ENCODE results near the gene COL18A1.

The COL18A1 gene

DNA sequence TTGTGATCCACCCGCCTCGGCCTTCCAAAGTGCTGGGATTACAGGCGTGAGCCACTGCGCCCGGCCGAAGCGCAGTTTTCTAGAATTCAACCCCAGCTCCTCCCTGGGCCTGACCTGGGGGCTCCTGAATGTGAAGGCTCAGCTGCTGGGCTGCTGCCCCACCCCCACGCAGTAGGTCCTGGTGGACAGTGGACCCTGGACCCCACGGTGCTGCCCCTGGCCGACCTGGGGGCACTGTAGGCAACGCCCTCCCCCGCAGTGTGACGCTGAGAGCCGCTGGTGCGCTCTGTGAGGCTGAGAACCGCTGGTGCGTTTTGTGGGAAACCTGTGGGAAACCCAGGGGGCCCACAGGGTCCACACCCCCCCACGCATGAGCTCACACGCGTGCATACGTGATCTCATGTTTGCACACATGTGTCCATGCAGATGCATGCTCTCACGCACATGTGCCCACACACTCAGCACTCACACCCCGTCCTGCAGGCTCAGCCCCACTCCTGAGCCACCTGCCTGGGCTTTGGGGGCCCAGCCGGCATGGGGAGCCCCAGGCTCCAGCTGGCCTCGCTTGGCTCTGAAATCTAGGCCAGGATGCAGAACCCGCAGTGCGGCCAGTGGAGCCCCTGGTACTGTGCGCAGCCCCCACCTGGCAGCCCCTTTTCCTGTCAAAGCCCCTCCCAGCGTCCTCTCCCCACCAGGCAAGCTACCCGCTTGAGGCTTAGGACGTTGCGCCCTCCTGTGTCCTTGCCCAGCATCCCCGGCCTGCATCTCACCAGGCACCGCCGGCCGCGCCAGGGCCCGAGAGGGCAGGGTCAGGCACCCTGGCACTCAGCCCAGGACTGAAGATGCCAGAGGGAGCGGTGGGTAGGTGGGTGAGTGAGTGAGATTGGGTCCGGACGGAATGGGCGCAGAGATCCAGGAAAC lies 67.7 kb downstream of the COL18A1 start:
- no peak overlapping the region for H3K4me3 Mint-ChIP-seq
- no peaks in the 10 kb centered on the region for H3K9me3 Mint-ChIP-seq
- no peak overlapping the region for H3K27ac Mint-ChIP-seq
- H3K27me3 Mint-ChIP-seq: peaks cover 9% of the 10 kb centered on the region
- H3K4me1 Mint-ChIP-seq (ENCODE audit: low read depth): peaks cover 14% of the 10 kb centered on the region
- H3K36me3 Mint-ChIP-seq (ENCODE audit: low read depth): no peaks in the 10 kb centered on the region
- intact Hi-C loops (cut with micrococcal nuclease): no loop called here

- H3K27ac Mint-ChIP-seq: peak overlapping the region; percentile 1
- H3K4me1 Mint-ChIP-seq (ENCODE audit: low read depth): peaks cover 24% of the 10 kb centered on the region
- peaks cover 5% of the 10 kb centered on the region for H3K27me3 Mint-ChIP-seq
- intact Hi-C loops (cut with micrococcal nuclease): no loop called here
- no peaks in the 10 kb centered on the region for H3K36me3 Mint-ChIP-seq (ENCODE audit: low read depth)
- H3K4me3 Mint-ChIP-seq: no peak overlapping the region
- no peaks in the 10 kb centered on the region for H3K9me3 Mint-ChIP-seq
Observed at GRCh38 chr21:45473496-45474322, 68.7 kb downstream of the COL18A1 start.

GRCh38 chr21:45474323-45474950 lies 69.5 kb downstream of the COL18A1 start:
- intact Hi-C loops (cut with micrococcal nuclease): no loop called here
- Mint-ChIP-seq H3K36me3 (ENCODE audit: low read depth) (no peaks in the 10 kb centered on the region), H3K4me3 (no peak overlapping the region), H3K27me3 (peaks cover 5% of the 10 kb centered on the region), H3K4me1 (ENCODE audit: low read depth) (peaks cover 31% of the 10 kb centered on the region), H3K27ac (peak overlapping the region; percentile 1), H3K9me3 (no peaks in the 10 kb centered on the region)

DNA sequence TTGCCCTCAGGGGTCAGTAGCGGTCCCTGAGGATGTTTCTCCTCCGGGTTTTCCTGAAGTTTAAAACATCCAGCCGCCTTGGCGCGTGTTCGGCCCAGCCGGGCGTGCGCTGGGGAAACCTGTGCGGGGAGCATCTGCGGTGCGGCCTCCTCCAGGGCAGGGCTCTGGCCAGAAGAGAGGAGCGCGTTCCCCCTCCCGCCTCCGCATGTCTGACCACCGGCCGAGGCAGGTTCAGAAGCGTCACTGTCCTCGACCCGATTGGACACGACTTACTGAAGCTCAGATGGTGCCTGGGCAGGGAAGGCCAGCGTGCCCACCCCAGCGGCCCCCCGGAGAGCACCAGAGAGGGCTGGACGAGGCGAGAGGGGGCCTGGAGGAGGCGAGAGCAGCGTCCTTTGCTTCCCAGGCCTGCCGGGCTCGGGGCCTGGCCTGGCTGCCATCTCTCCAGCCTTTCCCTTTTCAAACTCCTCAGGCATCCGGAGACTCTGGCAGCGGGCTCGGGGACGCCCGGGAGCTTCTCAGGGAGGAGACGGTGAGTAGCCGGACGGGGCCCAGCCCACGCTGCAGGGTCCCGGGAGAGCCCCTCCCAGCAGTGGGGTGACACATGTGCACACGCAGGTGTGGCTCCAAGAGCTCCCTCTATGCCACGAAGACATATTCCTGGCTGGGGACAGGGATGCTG lies 70.2 kb downstream of the COL18A1 start:
- Mint-ChIP-seq H3K27me3 (peaks cover 5% of the 10 kb centered on the region), H3K4me3 (no peak overlapping the region), H3K9me3 (no peaks in the 10 kb centered on the region), H3K36me3 (ENCODE audit: low read depth) (no peaks in the 10 kb centered on the region), H3K27ac (no peak overlapping the region), H3K4me1 (ENCODE audit: low read depth) (peaks cover 36% of the 10 kb centered on the region)
- intact Hi-C loops (cut with micrococcal nuclease): loop anchor here (5.0 kb wide), 1 partner anchor 117 kb away; no protein-coding TSS in a partner anchor

DNA sequence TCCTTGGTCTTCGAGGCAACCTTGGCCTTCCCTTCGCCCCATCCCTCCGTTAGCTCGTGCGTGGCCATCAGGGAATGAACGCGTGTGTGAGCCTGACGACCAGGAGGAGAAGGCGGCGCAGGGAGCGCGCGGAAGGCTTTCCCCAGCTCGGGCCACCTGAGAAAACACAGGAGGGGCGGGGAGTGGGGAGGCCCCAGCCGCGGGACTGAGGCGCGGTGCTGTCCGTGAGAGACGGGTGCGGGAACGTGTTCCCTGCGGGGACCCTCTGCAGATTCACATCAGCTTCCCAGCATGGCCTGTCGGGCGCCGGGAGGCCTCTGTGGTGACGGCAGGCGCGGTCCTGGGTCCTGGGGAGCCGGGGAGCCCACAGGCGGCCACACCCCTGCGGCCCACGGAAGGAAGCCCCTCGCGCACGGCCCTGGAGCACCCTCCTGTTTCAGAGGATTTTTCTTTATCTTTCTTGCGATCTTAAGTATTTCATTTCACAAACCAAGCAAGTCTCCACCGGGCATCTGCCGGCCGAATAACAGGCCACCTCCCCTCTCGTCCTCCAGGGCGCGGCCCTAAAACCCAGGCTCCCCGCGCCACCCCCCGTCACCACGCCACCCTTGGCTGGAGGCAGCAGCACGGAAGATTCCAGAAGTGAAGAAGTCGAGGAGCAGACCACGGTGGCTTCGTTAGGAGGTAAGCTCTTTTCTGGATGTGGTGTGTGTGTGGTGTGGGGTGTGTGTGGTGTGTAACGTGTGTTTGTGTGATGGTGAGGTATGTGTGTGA lies 71.0 kb downstream of the COL18A1 start:
- intact Hi-C loops (cut with micrococcal nuclease): loop anchor here (5.0 kb wide), 1 partner anchor 116 kb away; no protein-coding TSS in a partner anchor
- H3K27ac Mint-ChIP-seq: peak overlapping the region; percentile 88
- H3K36me3 Mint-ChIP-seq (ENCODE audit: low read depth): no peaks in the 10 kb centered on the region
- peaks cover 45% of the 10 kb centered on the region for H3K4me1 Mint-ChIP-seq (ENCODE audit: low read depth)
- no peaks in the 10 kb centered on the region for H3K9me3 Mint-ChIP-seq
- H3K4me3 Mint-ChIP-seq: no peak overlapping the region
- peaks cover 5% of the 10 kb centered on the region for H3K27me3 Mint-ChIP-seq

DNA sequence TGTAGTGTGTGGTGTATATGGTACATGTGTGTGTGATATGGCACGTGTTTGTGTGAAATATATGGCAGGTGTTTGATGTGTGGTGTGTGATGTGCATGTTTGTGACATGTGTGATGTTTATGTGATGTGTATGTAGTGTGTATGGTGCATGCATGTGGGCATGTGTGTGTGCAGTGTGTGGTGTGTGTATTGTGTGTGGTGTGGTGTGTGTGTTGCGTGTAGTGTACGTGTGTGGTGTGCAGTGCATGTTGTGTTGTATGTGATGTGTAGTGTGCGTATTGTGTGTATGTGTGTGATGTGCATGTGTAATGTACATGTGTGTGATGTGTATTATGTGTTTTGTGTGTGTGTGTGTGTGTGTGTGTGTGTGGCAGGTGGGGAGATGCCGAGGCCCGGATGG lies 71.6 kb downstream of the COL18A1 start:
- Mint-ChIP-seq H3K27ac (peak overlapping the region; percentile 88), H3K27me3 (peaks cover 5% of the 10 kb centered on the region), H3K4me1 (ENCODE audit: low read depth) (peaks cover 46% of the 10 kb centered on the region), H3K36me3 (ENCODE audit: low read depth) (no peaks in the 10 kb centered on the region), H3K9me3 (no peaks in the 10 kb centered on the region), H3K4me3 (peak overlapping the region; percentile 2)
- intact Hi-C loops (cut with micrococcal nuclease): loop anchor here (5.0 kb wide), 1 partner anchor 116 kb away; no protein-coding TSS in a partner anchor

DNA sequence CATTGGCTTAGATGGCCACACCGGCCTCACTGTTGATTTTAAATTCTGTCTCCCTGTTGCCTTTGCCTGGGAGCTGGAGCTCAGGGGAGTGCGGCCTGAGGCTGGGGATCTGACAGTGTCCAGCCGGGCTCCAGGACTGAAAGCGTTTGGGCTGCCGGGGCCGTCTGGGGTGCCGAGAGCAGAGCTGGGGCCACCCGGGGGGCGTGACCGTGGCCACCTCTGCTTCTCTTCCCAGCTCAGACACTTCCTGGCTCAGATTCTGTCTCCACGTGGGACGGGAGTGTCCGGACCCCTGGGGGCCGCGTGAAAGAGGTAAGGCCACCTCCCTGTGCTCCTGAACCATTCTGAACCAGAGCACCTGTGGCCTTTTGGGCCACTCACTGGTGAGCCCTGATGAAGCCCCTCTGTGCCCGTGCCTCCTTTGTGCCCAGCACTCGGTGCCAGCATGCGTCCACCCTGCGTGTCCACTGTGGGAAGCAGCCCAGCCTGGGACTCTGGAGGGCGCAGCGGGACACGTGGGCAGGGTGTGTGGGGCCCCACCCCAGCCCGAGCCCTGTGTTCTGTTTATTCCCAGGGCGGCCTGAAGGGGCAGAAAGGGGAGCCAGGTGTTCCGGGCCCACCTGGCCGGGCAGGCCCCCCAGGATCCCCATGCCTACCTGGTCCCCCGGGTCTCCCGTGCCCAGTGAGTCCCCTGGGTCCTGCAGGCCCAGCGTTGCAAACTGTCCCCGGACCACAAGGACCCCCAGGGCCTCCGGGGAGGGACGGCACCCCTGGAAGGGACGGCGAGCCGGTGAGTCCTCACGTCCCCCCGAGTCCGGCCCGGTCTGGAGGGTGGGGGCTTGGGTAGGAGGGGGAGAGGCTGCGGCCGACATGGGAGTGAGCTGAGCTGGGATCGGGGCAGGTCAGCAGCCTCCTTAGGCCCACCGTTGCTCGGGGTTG lies 72.5 kb downstream of the COL18A1 start:
- Mint-ChIP-seq H3K27me3 (peaks cover 5% of the 10 kb centered on the region), H3K27ac (peak overlapping the region; percentile 88), H3K9me3 (no peaks in the 10 kb centered on the region), H3K4me1 (ENCODE audit: low read depth) (peaks cover 50% of the 10 kb centered on the region), H3K4me3 (peak overlapping the region; percentile 67), H3K36me3 (ENCODE audit: low read depth) (no peaks in the 10 kb centered on the region)
- intact Hi-C loops (cut with micrococcal nuclease): loop anchor here (2.0 to 5.0 kb wide), 2 partner anchors 77 to 115 kb away; no protein-coding TSS in a partner anchor

DNA sequence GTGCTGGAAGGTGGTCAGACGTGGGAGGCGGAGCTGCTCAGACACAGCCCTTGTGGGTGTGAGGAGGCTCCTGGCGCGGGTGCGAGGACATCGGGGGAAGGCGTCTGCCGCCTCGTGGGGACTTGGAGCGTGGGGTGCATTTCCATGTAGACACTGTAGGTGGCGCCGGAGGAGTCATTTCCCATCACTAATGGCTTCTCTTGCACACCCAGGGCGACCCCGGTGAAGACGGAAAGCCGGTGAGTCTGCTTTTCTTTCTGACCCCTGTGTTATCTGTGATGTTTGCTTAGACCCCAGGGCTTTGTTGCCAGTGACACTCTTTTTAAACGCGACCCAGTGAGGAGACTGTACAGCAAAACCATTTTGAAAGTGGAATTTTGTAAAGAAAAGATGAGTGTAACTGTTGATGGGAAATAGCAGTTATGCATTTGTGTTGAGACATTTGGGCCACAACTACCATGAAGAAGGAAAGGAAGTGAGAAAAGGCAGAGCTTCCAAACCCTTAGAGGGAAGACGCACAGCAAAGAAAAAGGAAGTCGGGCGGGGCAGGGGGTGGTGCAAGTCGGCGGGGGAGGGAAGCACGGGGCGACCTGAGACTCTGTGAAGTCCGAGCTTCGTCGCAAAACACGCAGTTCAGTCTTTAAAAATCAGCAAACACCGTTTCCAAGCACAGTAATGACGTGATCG lies 73.3 kb downstream of the COL18A1 start:
- H3K4me3 Mint-ChIP-seq: peak overlapping the region; percentile 67
- peak overlapping the region; percentile 88 for H3K27ac Mint-ChIP-seq
- intact Hi-C loops (cut with micrococcal nuclease): loop anchor here (2.0 to 5.0 kb wide), 2 partner anchors 77 to 114 kb away; no protein-coding TSS in a partner anchor
- H3K27me3 Mint-ChIP-seq: peaks cover 5% of the 10 kb centered on the region
- H3K36me3 Mint-ChIP-seq (ENCODE audit: low read depth): no peaks in the 10 kb centered on the region
- H3K4me1 Mint-ChIP-seq (ENCODE audit: low read depth): peaks cover 57% of the 10 kb centered on the region
- no peaks in the 10 kb centered on the region for H3K9me3 Mint-ChIP-seq

GRCh38 chr21:45478816-45479669 lies 74.1 kb downstream of the COL18A1 start:
- Mint-ChIP-seq H3K4me1 (ENCODE audit: low read depth) (peaks cover 65% of the 10 kb centered on the region), H3K9me3 (no peaks in the 10 kb centered on the region), H3K36me3 (ENCODE audit: low read depth) (no peaks in the 10 kb centered on the region), H3K27ac (peak overlapping the region; percentile 88), H3K4me3 (peak overlapping the region; percentile 67), H3K27me3 (peaks cover 3% of the 10 kb centered on the region)
- intact Hi-C loops (cut with micrococcal nuclease): loop anchor here (2.0 to 5.0 kb wide), 2 partner anchors 76 to 113 kb away; no protein-coding TSS in a partner anchor

- H3K36me3 Mint-ChIP-seq (ENCODE audit: low read depth): no peaks in the 10 kb centered on the region
- H3K27ac Mint-ChIP-seq: peak overlapping the region; percentile 88
- no peaks in the 10 kb centered on the region for H3K9me3 Mint-ChIP-seq
- peaks cover 72% of the 10 kb centered on the region for H3K4me1 Mint-ChIP-seq (ENCODE audit: low read depth)
- intact Hi-C loops (cut with micrococcal nuclease): loop anchor here (2.0 to 5.0 kb wide), 2 partner anchors 75 to 112 kb away; no protein-coding TSS in a partner anchor
- H3K4me3 Mint-ChIP-seq: peak overlapping the region; percentile 18
- no peaks in the 10 kb centered on the region for H3K27me3 Mint-ChIP-seq
Observed at GRCh38 chr21:45479691-45480675, 75.0 kb downstream of the COL18A1 start.

All from dendritic cell treated with granulocyte-macrophage colony-stimulating factor and Interleukin-4, amounts not matched to agents 40 ng/mL and 50 ng/mL, for 4 days (primary cell).